Fibroblast of skin of left biceps (primary cell): ENCODE measurements around the gene TTC16.
A peak's percentile ranks its signal among the peaks of the same experiment; 100 is the strongest.

ENCODE experiments used
- DNase-seq, 2 experiments: peaks; one replicate each; pipeline ENCODE4 v3.0.0-alpha.2; 2013; ENCODE audit warnings: low read depth in 2 of 2

Gene TTC16

GRCh38 chr9:127721391-127721821 is 5.5 kb downstream of the TTC16 start:
- DNase-seq = no peak

DNA sequence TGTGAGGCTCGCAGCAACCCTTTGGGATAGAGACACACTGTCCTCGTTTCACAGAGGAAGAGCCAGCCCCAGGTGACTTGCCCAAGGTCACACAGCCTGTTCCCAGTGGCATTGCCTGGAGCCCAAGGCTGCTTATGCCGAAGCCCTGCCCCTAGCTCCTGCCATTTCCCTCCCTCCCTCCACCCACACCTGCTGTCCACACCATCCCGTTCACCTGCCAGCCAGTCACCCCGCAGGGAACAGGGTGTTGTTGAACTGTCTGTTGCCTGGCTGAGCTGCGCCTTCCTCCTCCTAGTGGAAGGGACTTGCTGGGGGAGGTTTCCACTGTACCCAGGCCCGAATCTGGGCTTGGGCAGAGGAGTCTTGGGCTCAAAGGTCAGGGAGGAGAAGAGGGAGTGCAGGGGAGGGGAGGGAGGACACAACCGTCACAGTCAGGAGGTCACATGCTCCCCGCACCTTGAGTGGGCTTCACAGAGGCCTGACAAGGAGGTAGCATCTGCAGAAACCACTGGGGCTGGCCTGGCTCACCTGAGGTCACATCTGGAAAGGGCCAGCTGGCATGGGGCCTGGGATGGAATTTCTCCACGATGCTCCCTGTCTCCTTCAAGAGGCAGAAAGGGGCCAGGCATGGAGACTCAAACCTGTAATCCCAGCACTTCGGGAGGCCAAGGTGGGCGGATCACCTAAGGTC is 6.3 kb downstream of the TTC16 start:
- no peak for DNase-seq

GRCh38 chr9:127723013-127723412 is 7.1 kb downstream of the TTC16 start:
- no peak for DNase-seq

DNA sequence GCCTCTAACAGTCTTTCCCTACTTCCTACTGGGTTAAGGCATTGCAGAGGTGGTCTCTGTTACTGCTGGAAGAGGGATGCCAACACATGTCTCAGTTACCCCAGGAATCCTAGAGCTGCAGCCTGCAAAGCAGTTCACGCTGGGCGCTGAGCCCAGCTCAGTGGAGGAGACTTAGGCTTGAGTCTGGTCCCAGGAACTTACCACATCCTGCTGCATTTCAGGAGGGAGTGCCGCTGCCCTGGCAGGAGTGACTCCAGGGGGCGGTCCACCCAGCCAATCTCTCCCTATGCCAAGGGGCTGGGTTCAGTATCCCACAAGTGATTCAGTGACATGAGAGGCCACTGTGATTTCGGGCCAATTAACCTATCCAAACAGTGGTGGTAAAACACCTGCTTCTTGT is 7.6 kb downstream of the TTC16 start:
- DNase-seq = no peak

DNA sequence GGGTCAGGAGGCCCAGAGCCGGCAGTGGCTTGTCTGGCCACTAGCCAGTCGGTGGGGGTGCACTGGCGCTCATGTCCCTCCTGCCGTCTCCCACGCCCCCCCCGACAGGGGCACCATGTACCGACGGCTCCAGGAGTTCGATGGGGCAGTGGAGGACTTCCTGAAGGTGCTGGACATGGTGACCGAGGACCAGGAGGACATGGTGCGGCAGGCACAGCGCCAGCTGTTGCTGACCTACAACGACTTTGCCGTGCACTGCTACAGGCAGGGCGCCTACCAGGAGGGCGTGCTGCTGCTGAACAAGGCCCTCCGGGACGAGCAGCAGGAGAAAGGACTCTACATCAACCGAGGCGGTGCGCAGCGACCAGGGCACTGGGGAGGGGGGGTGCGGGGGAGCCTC is 8.1 kb downstream of the TTC16 start:
- no peak for DNase-seq

- no peak for DNase-seq
Measured at GRCh38 chr9:127726871-127727270, 11.0 kb downstream of the TTC16 start.

DNA sequence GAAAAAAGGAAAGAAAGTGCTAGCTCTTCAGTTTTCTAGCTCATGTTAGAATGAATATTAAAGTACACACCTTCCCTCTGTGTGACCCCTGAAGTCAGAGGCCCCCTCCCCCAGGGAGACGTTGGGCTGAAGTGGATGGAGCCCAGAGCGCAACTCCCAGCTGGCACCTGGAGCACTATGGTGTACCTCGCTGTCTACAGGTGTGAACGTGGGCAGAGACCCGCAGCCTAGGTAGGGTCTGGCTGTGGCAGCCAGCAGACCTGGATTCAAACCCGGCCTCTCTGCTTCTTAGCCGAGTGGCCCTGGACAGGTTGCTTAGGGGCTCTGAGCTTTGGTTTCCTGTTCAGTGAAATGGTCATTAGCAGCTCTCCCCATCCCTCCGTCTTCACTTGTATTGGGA is 12.9 kb downstream of the TTC16 start:
- no peak for DNase-seq

DNA sequence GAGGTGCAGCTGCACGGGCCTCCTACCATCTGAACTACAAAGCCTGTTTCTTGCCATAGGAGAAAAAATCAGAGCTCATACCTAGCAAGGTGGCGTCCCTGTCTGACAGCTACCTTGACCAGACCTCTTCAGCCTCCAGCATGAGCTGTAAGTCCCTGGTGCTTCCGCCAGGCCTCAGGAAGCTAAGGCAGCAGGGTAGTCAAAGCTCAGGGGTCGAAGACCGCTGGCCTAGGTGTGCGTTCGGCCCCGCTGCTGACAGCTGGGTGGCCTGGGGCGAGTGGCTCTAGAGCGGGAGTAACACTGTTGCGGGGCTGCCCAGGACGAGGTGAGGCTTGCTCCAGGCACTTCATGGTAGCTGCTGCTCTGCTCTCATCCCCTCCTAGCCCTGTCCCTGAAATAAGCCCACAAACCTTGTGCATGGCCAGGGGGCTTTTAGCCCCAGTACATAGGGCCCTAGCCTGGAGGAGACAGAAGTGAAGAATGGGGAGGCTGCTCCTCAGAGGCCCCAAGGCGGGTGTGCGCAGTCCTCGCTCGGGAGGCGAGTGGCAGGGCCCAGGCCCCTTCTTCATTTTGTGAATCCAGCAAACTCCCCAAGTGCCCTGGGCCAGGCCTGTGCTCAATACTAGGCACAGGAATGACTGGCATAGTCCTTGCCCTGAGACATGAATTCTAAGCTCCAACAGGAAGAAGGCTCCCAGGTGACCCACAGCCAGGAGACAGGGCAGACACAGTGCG is 13.8 kb downstream of the TTC16 start:
- DNase-seq = no peak

DNA sequence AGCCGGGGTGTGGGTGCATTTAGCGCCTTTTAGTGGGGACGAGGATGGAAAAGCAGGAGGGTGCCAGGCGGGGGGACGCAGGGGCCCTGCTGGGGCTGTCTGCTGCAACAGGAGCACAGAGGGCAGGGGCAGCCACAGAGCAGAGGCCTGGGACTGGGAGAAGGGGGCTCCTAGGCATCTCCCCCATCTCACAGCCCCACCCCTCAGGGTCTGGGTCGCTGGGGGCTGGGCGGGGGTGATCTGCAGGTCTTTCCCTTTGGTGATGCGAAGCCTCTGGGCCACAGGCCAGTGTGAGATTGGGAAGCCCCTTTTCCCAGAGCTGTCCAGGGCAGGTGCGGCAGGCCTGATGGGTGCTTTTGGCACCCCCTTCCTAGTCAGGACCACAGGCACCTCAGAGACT is 14.4 kb downstream of the TTC16 start:
- no peak for DNase-seq

DNA sequence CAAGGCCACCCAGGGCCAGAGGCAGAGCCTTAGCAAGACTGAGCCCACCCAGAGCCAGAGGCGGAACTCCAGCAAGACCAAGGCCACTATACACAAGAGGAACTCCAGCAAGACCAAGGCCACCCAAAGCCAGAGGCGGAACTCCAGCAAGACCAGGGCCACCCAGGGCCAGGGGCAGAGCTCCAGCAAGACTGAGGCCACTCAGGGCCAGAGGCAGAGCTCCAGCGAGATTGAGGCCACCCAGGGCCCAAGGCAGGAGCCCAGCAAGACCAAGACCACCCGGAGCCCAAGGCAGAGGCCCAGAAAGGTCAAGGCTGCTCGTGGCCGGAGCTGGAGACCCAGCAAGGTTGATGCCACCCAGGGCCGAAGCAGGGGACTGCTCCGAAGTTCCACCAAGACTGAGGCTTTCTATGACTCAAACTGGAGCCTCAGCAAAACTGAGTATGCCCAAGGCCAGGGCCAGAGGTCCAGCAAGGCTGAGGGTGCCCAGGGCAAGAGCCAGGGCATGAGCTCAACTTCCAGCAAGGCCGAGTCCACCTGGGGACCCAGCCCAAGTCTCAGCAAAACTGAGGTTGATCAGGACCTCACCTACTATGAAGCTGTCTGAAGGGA is 15.0 kb downstream of the TTC16 start:
- DNase-seq = no peak

- DNase-seq = no peak
Measured at GRCh38 chr9:127731938-127732337, 16.1 kb downstream of the TTC16 start.

DNA sequence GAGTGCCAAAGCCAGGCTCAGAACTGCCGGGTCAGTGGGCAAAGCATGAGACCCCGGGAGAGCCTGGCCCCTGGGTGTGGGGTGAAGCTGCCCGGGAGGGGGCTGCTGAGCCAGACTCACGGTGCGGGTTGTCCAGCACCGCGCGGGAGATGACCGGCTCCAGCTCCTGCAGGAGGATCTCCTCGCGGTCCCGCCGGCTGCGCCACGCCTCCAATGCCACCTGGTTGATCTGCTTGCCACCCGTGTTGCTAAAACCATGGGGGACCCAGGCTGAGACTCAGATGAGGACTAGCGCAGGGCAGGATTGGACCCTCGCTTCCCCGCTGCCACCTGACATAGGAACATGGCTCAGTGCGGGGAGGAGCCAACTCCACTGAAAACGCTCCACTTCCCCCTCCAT is 16.6 kb downstream of the TTC16 start:
- no peak for DNase-seq

GRCh38 chr9:127733614-127734013 is 17.7 kb downstream of the TTC16 start:
- no peak for DNase-seq

- no peak for DNase-seq
Measured at GRCh38 chr9:127734247-127734746, 18.4 kb downstream of the TTC16 start.

- DNase-seq = peak; percentile 84 to 87
Measured at GRCh38 chr9:127734747-127735529, 19.1 kb downstream of the TTC16 start, which contains the start of gene TOR2A. Gene TOR2A, minus strand, starts transcription at chr9:127735294. Its CDS starts 24 bp downstream, at chr9:127735270.

- DNase-seq = no peak
Measured at GRCh38 chr9:127735530-127736185, 19.8 kb downstream of the TTC16 start.

GRCh38 chr9:127738666-127739065 is 22.8 kb downstream of the TTC16 start:
- no peak for DNase-seq

- DNase-seq = no peak
Measured at GRCh38 chr9:127739614-127740330, 23.9 kb downstream of the TTC16 start.

DNA sequence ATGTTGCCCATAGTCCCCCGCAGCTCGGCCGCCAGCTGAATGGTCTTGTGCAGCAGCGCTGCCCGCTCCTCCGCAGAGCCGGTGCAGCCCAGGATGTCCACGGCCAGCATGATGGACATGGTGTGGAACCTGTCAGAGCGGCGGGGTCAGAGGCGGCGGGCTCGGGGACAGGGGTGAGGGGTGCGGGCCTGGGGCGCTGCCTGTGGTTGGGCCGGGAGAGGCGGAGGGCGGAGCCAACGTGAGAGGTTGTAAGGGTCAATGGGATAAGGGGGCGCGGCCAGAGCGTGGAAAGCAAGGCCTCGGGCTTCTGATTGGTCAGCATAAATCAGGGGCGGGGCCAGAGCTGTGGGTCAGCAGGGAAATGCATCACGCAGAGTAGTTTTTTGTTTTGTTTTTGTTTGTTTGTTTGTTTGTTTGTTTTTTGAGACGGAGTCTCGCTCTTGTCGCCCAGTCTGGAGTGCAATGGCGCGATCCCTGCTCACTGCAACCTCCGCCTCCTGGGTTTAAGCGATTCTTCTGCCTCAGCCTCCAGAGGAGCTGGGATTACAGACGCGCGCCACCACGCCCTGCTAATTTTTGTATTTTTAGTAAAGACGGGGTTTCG is 26.1 kb downstream of the TTC16 start:
- DNase-seq = no peak

DNA sequence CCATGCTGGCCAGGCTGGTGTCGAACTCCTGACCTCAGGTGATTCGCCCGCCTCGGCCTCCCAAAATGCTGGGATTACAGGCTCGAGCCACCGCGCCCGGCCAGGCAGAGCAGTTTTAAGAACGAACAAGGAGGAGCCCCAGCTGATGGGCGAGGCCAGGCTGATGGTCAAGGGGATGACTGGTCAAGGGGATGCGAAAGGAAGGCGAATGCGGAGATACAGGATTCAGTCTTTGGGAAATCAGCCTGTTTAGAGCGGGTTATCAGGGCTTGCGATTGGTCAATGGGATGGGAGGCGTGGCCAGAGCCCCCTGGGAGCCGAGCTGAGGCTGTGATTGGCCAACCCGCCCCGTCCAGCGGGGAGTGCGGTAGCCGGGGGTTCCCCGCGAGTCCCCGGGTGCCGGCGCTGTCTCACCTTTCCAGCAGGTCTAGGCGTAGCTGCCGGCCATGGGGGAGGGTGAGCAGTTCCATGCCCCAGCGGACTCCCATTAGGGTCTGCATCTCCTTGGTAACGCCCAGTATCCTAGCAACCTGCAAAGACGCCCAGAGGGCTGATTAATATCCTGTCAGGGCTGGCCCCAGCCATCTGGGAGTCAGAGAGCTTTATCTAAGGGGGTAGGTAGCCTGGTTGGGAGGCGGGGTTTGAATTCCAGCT is 26.7 kb downstream of the TTC16 start:
- peak in 1 of 2 experiments; percentile 26 for DNase-seq
